Fibroblast of lung (primary cell): ENCODE results near the gene TSPAN16. TPM values are rescaled to one million over a fixed set of nuclear protein-coding genes. Genes with fewer than 3 reads are reported as not detected.
A peak's percentile ranks its signal among the peaks of the same experiment; 100 is the strongest.

Source experiments
- DNase-seq, 2 donors: peaks; one replicate each; pipeline versions ENCODE4 v3.0.0 to v3.0.0-alpha.2; 2010; ENCODE audit warnings: low read depth in 2 of 2
- H2AFZ ChIP-seq: 2 replicates; pipeline ENCODE4 v1.5.1; 2012; ENCODE audit warnings: low read length, control low read depth, inconsistent platforms
- H3K27ac ChIP-seq: 2 replicates; pipeline ENCODE4 v1.5.1; 2011; ENCODE audit warnings: low read length, control low read depth; ENCODE audit not compliant: insufficient read depth
- H3K27me3 ChIP-seq: 2 replicates; pipeline ENCODE4 v1.5.1; 2011; ENCODE audit warnings: mild to moderate bottlenecking, low read length; ENCODE audit not compliant: control insufficient read depth, insufficient read depth
- H3K36me3 ChIP-seq: 2 replicates; pipeline ENCODE4 v1.5.1; 2011; ENCODE audit warnings: low read length; ENCODE audit not compliant: control insufficient read depth, insufficient read depth
- H3K4me1 ChIP-seq: 2 replicates; pipeline ENCODE4 v1.5.1; 2011; ENCODE audit warnings: low read length; ENCODE audit not compliant: control insufficient read depth, insufficient read depth; ENCODE audit errors: extremely low read depth
- H3K4me2 ChIP-seq: 2 replicates; pipeline ENCODE4 v1.5.1; 2011; ENCODE audit warnings: low read length, control low read depth; ENCODE audit not compliant: insufficient read depth; ENCODE audit errors: extremely low read depth
- H3K4me3 ChIP-seq, 4 experiments: fragments of 200-600 bp in 1 of 4; sonication (generic) in 1 of 4; replicated peaks in 1 of 4; 2 replicates each; pipeline ENCODE4 v1.5.1; 2011 to 2016; ENCODE audit warnings: low read length in 4 of 4, low read depth in 3 of 4, mild to moderate bottlenecking in 3 of 4, control low read depth in 2 of 4, inconsistent platforms in 1 of 4, mixed read lengths in 1 of 4; ENCODE audit not compliant: insufficient read depth in 1 of 4; ENCODE audit errors: control extremely low read depth in 1 of 4
- H3K79me2 ChIP-seq: 2 replicates; pipeline ENCODE4 v1.5.1; 2012; ENCODE audit warnings: mild to moderate bottlenecking, low read length, inconsistent platforms; ENCODE audit not compliant: control insufficient read depth, insufficient read depth
- H3K9ac ChIP-seq: 2 replicates; pipeline ENCODE4 v1.5.1; 2011; ENCODE audit warnings: mild to moderate bottlenecking, low read length, control low read depth; ENCODE audit not compliant: insufficient read depth
- H3K9me3 ChIP-seq: 2 replicates; pipeline ENCODE4 v1.5.1; 2012; ENCODE audit warnings: low read depth, low read length; ENCODE audit not compliant: control insufficient read depth, insufficient read depth
- H4K20me1 ChIP-seq: 2 replicates; pipeline ENCODE4 v1.5.1; 2011; ENCODE audit warnings: low read length; ENCODE audit not compliant: control insufficient read depth, insufficient read depth; ENCODE audit errors: extremely low read depth
- EZH2 ChIP-seq: IDR thresholded peaks from 2 replicates; pipeline ENCODE4 v1.5.1; 2012; ENCODE audit warnings: low read length, control low read depth, mild to moderate bottlenecking; ENCODE audit errors: missing control alignments
- polyA plus RNA-seq, 2 donors: library from polyadenylated mRNA; depleted of rRNA in 1 of 2; stranded (reverse) in 1 of 2; unstranded in 1 of 2; fragments of >200 nt; gene quantifications; 2 replicates each; pipeline ENCODE4 v1.2.1, GENCODE V29; 2011 to 2012; ENCODE audit warnings: missing spikeins in 1 of 2
- total RNA-seq: library from RNA; depleted of rRNA; stranded (reverse); fragments of >200 nt; gene quantifications from 2 replicates; pipeline ENCODE4 v1.2.1, GENCODE V29; 2014
- TF ChIP-seq, protein P1 (sequence below), 2 donors: IDR thresholded peaks in 1 of 2; conservative IDR thresholded peaks in 1 of 2; 1 replicate in 1 of 2; 2 replicates in 1 of 2; pipeline ENCODE4 v1.5.1; 2011 to 2012; ENCODE audit warnings: low read length in 2 of 2, control low read depth in 1 of 2, inconsistent platforms in 1 of 2, low read depth in 1 of 2, mild to moderate bottlenecking in 1 of 2

TSPAN16 gene
- total and polyA plus RNA-seq, 2 donors (not counting 1 experiment from before 2014, with no cell fraction given), result not detected

DNA sequence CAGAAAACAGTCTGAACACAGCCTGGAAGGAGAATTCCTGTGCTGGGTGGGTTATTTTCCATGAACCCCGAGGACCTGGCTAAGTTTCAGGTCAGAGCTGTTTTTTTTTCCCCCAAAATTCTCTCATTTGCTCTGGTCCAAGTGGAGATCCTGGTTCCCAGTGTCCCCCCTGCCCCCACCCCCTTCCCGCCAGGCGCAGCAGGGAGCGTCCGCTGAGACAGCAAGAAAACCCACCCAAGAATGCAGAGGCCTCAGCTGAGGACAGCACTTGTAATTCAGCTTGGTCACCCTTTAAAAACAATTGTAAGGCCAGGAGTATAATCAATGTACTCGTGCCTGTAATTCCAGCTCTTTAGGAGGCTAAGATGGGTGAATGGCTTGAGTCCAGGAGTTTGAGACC lies 11.4 kb upstream of the TSPAN16 start:
- no peak overlapping the region for H3K9ac ChIP-seq
- TF ChIP-seq, protein P1, sequence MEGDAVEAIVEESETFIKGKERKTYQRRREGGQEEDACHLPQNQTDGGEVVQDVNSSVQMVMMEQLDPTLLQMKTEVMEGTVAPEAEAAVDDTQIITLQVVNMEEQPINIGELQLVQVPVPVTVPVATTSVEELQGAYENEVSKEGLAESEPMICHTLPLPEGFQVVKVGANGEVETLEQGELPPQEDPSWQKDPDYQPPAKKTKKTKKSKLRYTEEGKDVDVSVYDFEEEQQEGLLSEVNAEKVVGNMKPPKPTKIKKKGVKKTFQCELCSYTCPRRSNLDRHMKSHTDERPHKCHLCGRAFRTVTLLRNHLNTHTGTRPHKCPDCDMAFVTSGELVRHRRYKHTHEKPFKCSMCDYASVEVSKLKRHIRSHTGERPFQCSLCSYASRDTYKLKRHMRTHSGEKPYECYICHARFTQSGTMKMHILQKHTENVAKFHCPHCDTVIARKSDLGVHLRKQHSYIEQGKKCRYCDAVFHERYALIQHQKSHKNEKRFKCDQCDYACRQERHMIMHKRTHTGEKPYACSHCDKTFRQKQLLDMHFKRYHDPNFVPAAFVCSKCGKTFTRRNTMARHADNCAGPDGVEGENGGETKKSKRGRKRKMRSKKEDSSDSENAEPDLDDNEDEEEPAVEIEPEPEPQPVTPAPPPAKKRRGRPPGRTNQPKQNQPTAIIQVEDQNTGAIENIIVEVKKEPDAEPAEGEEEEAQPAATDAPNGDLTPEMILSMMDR (conservative IDR thresholded peaks at IDR 0.05 in 1 of 2, IDR thresholded peaks at IDR 0.05 in 1 of 2; ENCODE audit: low read depth in 1 of 2, low read length in 2 of 2), result no peak
- TF ChIP-seq EZH2, result no peak
- no peaks in the 10 kb centered on the region for H4K20me1 ChIP-seq
- no peak overlapping the region for H3K4me2 ChIP-seq
- no peaks in the 10 kb centered on the region for H3K36me3 ChIP-seq
- no peak overlapping the region for H3K4me3 ChIP-seq
- H3K79me2 ChIP-seq, result no peaks in the 10 kb centered on the region
- DNase-seq, result no peak
- H3K27me3 ChIP-seq, result no peaks in the 10 kb centered on the region
- no peak overlapping the region for H3K27ac ChIP-seq
- H3K4me1 ChIP-seq, result peaks cover 2% of the 10 kb centered on the region
- no peak overlapping the region for H2AFZ ChIP-seq
- H3K9me3 ChIP-seq, result no peaks in the 10 kb centered on the region

DNA sequence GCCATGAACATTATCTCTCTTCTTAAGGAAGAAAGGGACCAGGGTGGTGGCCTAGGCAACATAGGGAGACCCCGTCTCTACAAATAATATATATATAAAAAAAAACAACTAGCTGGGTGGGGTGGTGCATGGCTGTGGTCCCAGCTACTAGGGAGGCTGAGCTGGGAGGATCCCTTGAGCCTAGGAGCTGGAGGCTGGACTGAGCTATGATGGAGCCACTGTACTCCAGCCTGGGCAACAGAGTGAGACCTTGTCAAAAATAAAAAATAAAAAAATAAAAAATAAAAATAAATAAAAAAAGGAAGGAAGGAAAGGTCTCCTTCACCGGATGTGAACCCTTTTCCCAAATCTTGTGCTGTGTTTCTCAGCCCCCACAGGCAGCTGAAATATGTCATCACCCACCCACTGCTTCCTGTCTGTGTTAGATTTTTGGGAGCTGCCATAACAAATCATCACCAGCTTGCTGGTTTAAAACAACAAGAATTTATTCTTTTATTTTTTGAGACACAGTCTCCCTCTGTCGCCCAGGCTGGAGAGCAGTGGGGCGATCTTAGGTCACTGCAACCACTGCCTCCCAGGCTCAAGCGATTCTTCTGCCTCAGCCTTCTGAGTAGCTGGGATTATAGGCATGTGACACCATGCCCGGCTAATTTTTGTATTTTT lies 9.5 kb upstream of the TSPAN16 start:
- Histone ChIP-seq H4K20me1 (no peaks in the 10 kb centered on the region), H3K79me2 (no peaks in the 10 kb centered on the region), H3K9me3 (no peaks in the 10 kb centered on the region), H3K36me3 (no peaks in the 10 kb centered on the region), H3K27me3 (no peaks in the 10 kb centered on the region), H3K27ac (no peak overlapping the region), H2AFZ (no peak overlapping the region), H3K9ac (no peak overlapping the region), H3K4me1 (peaks cover 2% of the 10 kb centered on the region), H3K4me2 (no peak overlapping the region), H3K4me3 (no peak overlapping the region)
- TF ChIP-seq, protein P1 (conservative IDR thresholded peaks at IDR 0.05 in 1 of 2, IDR thresholded peaks at IDR 0.05 in 1 of 2; ENCODE audit: low read depth in 1 of 2, low read length in 2 of 2), result peak; percentile 13 to 22
- TF ChIP-seq EZH2, result no peak
- DNase-seq, result peak; percentile 50 to 58

DNA sequence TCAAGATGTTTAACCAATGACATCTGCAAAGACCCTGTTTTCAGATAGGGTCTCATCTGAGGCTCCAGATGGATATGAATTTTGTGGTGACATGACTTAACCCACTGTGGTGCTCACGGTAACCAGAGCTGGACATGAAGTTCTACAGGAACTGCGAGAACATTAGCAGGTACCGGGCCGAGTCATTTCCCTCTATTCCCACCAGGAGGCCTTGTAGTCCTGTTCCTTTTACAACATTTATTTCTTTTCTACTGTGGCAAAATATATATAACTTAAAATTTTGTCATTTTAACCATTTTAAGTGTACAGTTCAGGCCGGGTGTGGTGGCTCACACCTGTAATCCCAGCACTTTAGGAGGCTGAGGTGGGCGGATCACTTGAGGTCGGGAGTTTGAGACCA lies 7.6 kb upstream of the TSPAN16 start:
- DNase-seq, result peak in 1 of 2 donors; percentile 45
- Histone ChIP-seq H3K27ac (no peak overlapping the region), H3K36me3 (no peaks in the 10 kb centered on the region), H2AFZ (no peak overlapping the region), H4K20me1 (no peaks in the 10 kb centered on the region), H3K4me2 (no peak overlapping the region), H3K4me1 (no peaks in the 10 kb centered on the region), H3K4me3 (no peak overlapping the region), H3K9me3 (no peaks in the 10 kb centered on the region), H3K79me2 (no peaks in the 10 kb centered on the region), H3K9ac (no peak overlapping the region), H3K27me3 (no peaks in the 10 kb centered on the region)
- TF ChIP-seq, protein P1 (conservative IDR thresholded peaks at IDR 0.05 in 1 of 2, IDR thresholded peaks at IDR 0.05 in 1 of 2; ENCODE audit: low read depth in 1 of 2, low read length in 2 of 2), result peak; percentile 53 to 72
- no peak for TF ChIP-seq EZH2
